ENCODE measurements around the gene CC2D2B.

DNA sequence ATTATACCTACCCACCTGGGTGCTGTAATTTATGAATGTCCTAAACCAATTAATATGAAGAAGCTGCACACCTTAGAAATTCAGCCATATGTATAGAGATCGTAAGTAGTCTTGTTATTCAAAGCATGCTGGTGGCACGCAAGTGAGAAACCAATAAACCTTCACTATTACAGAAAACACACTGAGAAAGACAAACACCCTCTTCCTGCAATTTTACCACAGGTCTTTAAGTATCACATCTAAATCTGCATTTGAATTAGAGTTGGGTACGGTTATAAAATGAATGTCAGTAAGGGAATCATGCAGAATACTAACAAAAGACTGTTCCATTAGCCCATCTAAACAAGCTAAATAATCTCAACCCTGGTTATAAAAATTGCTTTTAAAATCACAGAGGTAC, 169.4 kb downstream of the CC2D2B start:
- TF ChIP-seq POLR2A (IDR thresholded peaks at IDR 0.05) (no peak), CTCF (IDR thresholded peaks at IDR 0.05) (no peak)
